ENCODE data around the gene GLDN. TPM values are rescaled to one million over a fixed set of nuclear protein-coding genes. Genes with fewer than 3 reads are reported as not detected.

GLDN gene
- polyA plus RNA-seq, 2 of the 4 experiments (the other 2 are of a cell fraction): 0.03 to 0.25 TPM

GRCh38 chr15:51425517-51426040 lies 84.1 kb downstream of the GLDN start:
- 13% methylated on average over 1 of the region's 1 CpG for WGBS (ENCODE audit: missing lambda C conversion rate)
- Histone ChIP-seq H3K9me3 (no peaks in the 10 kb centered on the region), H3K4me2 (no peak overlapping the region), H3K4me1 (no peaks in the 10 kb centered on the region), H3K4me3 (no peak overlapping the region), H3K27ac (no peak overlapping the region)
- ATAC-seq (no peak), DNase-seq (ENCODE audit: low read depth in 1 of 2, low spot score in 1 of 2) (no peak), FAIRE-seq (peak; percentile 51)
- TF ChIP-seq PHF8 (IDR thresholded peaks at IDR 0.05; ENCODE audit: borderline replicate concordance, low read depth) (no peak), ATOH8 (CRISPR knock-in tag; IDR thresholded peaks at IDR 0.05; ENCODE audit: low read depth) (no peak), MYC (IDR thresholded peaks at IDR 0.05; ENCODE audit: borderline replicate concordance, low read length) (no peak), MAFK (IDR thresholded peaks at IDR 0.05; ENCODE audit: partially characterized antibody) (peak; percentile 99)
- ChIA-PET CTCF (interaction anchor here (1.1 to 2.2 kb wide), 4 partner anchors 10 to 263 kb away, joined by 3 to 11 read pairs (median 4); no protein-coding TSS in a partner anchor), POLR2A (no interaction called here)

- ATAC-seq (no peak), FAIRE-seq (no peak), DNase-seq (ENCODE audit: low read depth in 1 of 2, low spot score in 1 of 2) (no peak)
- no peak overlapping the region for H3K4me2 ChIP-seq
- TF ChIP-seq MAZ (IDR thresholded peaks at IDR 0.05; ENCODE audit: borderline replicate concordance, low read depth, low read length) (no peak), HOXB5 (CRISPR knock-in tag; IDR thresholded peaks at IDR 0.05) (no peak)
- H3K9me3 ChIP-seq: no peaks in the 10 kb centered on the region
- H3K27ac ChIP-seq: no peak overlapping the region
- ChIA-PET POLR2A (no interaction called here), CTCF (no interaction called here)
- H3K4me3 ChIP-seq: no peak overlapping the region
- WGBS (ENCODE audit: missing lambda C conversion rate): 42% methylated on average over 2 of the region's 2 CpGs
- H3K4me1 ChIP-seq: no peaks in the 10 kb centered on the region
These were observed 97.1 kb downstream of the GLDN start for GRCh38 chr15:51438526-51438925.

- Histone ChIP-seq H3K9me3 (no peaks in the 10 kb centered on the region), H3K27ac (no peak overlapping the region), H3K4me3 (no peak overlapping the region), H3K4me1 (peaks cover 9% of the 10 kb centered on the region), H3K4me2 (no peak overlapping the region)
- FAIRE-seq (no peak), DNase-seq (ENCODE audit: low read depth in 1 of 2, low spot score in 1 of 2) (no peak), ATAC-seq (peak; percentile 16 to 47; a peak in 5 of 6 replicates)
- ChIA-PET CTCF (interaction anchor here (0.5 kb wide), 1 partner anchor 164 kb away, joined by 3 read pairs; no protein-coding TSS in a partner anchor), POLR2A (no interaction called here)
- TF ChIP-seq HDAC2 (IDR thresholded peaks at IDR 0.05) (no peak), HOXB5 (CRISPR knock-in tag; IDR thresholded peaks at IDR 0.05) (no peak), HEYL (CRISPR knock-in tag; IDR thresholded peaks at IDR 0.05) (no peak), GATA3 (IDR thresholded peaks at IDR 0.05; ENCODE audit: borderline replicate concordance) (no peak), EP300 (IDR thresholded peaks at IDR 0.05) (no peak), NR3C1 (IDR thresholded peaks at IDR 0.05) (no peak), TFCP2L1 (CRISPR knock-in tag; IDR thresholded peaks at IDR 0.05) (no peak), ZC3H11A (IDR thresholded peaks at IDR 0.05) (no peak), USF2 (IDR thresholded peaks at IDR 0.05) (no peak)
- WGBS (ENCODE audit: missing lambda C conversion rate): 92% methylated on average over 4 of the region's 4 CpGs
These were observed 101.9 kb downstream of the GLDN start for GRCh38 chr15:51443282-51443914.

GRCh38 chr15:51444112-51444511 lies 102.7 kb downstream of the GLDN start:
- Histone ChIP-seq H3K27ac (no peak overlapping the region), H3K9me3 (no peaks in the 10 kb centered on the region), H3K4me1 (peaks cover 12% of the 10 kb centered on the region), H3K4me2 (no peak overlapping the region), H3K4me3 (no peak overlapping the region)
- ChIA-PET CTCF (interaction anchor here (0.5 kb wide), 1 partner anchor 163 kb away, joined by 3 read pairs; no protein-coding TSS in a partner anchor), POLR2A (no interaction called here)
- WGBS (ENCODE audit: missing lambda C conversion rate): 95% methylated on average over 1 of the region's 1 CpG
- no peak for FAIRE-seq
- TF ChIP-seq KDM5A (IDR thresholded peaks at IDR 0.05) (no peak), ZSCAN20 (CRISPR knock-in tag; IDR thresholded peaks at IDR 0.05) (no peak), GATA3 (IDR thresholded peaks at IDR 0.05; ENCODE audit: borderline replicate concordance) (no peak), ESRRA (IDR thresholded peaks at IDR 0.05; ENCODE audit: borderline replicate concordance, low read length) (no peak), ATOH8 (CRISPR knock-in tag; IDR thresholded peaks at IDR 0.05; ENCODE audit: low read depth) (no peak), ZC3H11A (IDR thresholded peaks at IDR 0.05) (no peak), RAD21 (conservative IDR thresholded peaks at IDR 0.05 in 1 of 2, IDR thresholded peaks at IDR 0.05 in 1 of 2) (no peak), POLR2AphosphoS2 (conservative IDR thresholded peaks at IDR 0.05; ENCODE audit: low read length) (no peak), RNF2 (IDR thresholded peaks at IDR 0.05; ENCODE audit: borderline replicate concordance, low read depth) (no peak), MAFK (IDR thresholded peaks at IDR 0.05; ENCODE audit: partially characterized antibody) (no peak), USF2 (IDR thresholded peaks at IDR 0.05) (no peak), ELK1 (IDR thresholded peaks at IDR 0.05; ENCODE audit: low read depth, low read length) (no peak)
- DNase-seq (ENCODE audit: low read depth in 1 of 2, low spot score in 1 of 2): no peak
- ATAC-seq: no peak
